ENCODE measurements around the gene PHAF1.

PHAF1 gene

DNA sequence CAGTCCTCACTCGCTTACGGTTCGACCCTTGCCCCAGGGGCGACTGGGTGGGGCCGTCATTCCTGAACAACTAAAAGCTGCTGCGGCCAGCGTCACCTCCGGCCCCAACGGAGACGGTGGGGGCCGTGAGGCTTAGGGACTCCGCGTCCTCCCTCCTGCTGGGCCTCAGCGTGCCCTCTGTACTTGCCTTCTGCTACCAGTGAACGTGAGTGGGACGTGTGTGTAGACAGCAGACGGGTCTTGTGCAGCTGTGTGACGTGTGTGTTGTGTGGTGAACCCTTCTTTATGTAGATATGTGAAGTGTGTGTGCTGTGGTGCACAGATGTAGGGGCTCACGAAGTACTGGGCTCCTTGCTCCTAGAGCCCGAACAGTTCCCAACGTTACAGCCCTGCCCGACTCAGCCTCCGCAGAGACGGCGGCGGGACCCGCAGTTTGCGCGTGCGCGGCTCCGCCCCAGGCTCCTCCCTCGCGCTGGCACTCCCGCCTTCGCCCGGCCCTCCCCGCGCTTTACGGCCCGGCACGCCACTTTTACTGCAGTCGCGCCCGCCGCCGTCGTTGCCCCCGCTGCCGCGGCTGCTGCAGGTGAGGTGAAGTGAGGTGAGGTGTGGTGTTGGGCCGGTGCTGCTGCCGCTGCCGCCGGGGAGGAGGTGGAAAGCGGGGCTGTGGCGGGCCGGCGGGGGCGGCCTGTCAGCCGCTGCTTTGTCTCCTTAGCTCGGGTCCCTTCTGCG lies at the start of gene PHAF1:
Gene PHAF1 (plus strand): TSS at position 535 of the 729 bp plus-strand sequence. CDS start 235 bp downstream, outside the sequence.
- peak; percentile 77 for DNase-seq

DNA sequence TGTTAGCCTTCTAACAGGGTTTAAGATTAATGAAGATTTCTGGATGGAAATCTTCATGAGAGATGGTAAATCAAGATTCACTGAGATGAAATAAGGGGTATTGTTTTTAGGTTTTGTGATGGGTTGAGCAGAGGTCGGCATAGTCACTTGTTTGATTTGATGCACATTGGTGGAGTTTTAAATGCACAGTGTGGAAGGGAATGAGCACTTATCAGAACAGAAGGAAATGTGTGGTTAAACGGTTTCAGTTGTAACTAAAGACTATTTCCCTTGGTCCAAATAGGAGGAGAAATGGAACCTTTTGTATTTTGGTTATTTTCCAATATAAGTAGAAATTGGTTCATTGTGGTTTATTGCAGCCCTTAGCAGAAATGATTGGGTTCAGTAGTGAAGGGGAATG lies 46.7 kb upstream of the PHAF1 start:
- no peak for DNase-seq

DNA sequence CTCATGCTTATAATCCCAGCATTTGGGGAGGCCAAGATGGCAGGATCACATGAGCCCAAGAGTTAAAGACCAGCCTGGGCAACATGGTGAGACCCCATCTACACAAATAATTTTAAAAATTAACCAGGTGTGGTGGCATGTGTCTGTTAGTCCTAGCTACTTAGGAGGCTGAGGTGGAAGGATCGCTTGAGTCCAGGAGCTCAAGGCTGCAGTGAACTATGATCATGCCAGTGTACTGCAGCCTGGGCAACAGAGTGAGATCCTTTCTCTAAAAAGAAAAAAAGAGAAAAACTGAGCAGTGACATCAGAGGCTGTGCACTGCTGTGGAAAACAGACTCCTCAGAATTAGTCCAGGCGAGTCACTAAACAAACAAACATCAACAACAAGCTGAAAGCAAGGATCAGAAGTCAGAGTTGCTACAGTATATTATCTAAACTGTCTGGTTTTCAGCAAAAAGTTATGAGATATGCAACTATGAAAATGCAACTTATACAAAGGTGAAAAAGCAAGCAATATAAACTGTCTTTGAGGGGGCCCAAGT lies 41.5 kb upstream of the PHAF1 start:
- DNase-seq = no peak

DNA sequence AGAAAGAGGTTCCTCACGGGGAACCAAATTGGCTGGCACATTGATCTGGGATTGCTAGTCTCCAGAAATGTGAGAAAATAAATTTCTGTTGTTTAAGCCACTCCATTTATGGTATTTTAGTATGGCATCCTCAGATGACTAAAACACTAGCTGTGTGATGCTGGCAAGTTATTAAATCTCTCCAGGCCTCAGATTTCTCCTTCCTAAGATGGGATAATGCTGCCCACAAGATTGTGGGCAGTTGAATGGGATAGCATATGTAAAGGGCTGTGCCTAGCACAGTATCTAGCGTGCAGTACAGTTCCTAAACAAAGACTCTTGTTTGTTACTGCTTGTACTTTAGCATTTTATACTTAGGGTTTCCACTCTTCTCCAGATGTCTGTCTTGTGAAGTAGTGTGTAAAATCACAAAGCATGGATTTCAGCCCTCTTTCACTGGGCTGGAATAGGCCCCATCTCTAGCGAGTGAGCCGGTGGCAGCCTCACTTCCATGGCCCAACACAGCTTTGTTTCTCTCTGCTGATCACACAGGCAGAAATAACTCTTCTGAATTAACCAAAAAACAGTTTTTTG lies 38.2 kb upstream of the PHAF1 start:
- DNase-seq = no peak

DNA sequence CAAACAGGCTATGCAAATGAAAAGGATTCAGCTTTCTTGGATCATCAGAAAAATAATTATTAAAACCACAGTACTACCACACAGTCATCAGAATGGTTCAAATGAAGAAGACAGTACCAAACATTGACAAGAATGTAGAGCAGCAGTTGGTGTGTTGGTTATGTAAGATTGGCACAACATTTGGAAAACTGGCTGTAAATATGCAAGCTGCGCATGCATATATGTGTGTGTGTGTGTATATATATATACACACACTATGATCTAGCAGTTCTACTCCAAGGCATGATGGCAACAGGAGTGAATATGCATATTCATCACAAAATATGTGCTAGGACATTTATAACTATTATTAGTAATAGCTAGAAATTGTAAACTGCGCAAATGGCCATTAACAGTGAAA lies 34.4 kb upstream of the PHAF1 start:
- DNase-seq = no peak

DNA sequence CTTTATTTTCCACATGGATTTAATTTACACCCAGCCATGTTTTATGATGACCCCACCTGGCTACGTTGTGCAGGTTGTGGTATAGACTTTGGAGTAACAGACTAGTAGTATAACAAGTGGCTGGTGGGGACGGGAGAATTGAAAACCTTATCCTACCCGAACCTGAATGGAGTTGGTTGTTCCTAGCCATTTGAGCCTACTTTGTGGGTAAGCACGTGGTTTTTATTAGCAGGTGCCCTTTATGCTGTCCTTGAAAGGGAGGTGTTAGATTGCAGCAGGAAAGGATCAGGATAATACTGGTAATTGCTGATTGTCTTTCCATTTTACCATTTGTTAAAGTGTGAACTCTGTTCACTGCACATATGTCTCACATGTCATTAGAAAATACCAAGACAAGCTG lies 31.9 kb upstream of the PHAF1 start:
- no peak for DNase-seq

DNA sequence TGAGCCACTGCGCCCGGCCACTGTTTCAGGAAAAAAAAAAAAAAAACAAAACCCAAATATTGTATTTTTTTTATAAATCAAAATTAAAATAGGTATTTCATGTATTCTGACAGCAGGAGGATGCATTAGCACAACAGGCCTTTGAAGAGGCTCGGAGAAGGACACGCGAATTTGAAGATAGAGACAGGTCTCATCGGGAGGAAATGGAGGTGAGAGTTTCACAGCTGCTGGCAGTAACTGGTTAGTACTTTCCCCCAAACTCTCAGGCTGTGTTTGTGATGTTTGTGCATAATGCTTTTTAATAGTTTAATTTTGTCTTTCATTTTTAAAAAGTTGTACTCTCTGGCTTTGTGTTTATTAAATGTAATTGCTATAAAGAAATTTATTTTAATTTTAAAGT lies 27.6 kb upstream of the PHAF1 start:
- no peak for DNase-seq

DNA sequence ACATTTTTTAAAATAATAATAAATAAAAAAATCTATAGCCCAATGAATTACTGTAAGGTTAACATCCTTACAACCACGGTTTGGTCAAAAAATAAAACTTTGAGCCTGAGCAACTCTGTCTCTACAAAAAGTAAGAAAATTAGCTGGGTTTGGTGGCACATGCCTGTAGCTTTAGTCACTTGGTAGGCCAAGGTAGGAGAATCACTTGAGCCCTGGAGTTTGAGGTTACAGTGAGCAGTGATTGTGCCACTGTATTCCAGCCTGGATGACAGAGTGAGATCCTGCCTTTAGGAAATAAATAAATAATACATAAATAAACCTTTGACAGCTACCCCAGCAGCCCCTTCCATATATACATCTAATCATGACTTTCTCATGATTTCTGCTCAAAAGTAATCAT lies 26.9 kb upstream of the PHAF1 start:
- DNase-seq = no peak

DNA sequence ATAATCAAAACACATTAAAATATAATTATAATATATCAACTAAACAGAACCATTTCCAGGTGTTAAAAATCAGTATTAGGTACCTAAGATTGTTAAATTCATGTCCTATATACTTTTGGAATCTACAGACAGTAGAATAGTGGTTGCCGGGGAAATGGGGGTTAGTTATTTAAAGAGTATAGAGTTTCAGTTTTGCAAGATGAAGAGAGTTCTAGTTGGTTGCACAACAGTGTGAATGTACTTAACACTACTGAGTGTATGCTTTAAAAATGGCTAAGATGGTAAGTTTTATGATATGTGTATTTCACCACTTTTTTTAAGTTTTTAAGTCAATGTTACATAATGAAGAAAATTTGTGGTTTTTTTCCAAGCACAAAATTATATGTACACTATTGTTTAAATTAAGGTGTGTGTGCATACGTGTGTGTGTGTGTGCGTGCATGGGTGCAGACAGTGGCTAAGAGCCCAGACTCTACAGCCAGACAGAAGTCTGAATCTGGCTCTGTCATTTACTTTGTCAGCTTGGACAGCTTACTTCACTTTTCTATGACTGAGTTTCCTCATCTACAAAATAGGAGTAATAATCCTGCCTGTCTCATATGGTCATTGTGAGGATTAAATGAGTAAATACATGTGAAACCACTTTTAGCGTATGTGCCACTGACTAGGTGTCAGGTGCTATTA lies 25.3 kb upstream of the PHAF1 start:
- DNase-seq = no peak

DNA sequence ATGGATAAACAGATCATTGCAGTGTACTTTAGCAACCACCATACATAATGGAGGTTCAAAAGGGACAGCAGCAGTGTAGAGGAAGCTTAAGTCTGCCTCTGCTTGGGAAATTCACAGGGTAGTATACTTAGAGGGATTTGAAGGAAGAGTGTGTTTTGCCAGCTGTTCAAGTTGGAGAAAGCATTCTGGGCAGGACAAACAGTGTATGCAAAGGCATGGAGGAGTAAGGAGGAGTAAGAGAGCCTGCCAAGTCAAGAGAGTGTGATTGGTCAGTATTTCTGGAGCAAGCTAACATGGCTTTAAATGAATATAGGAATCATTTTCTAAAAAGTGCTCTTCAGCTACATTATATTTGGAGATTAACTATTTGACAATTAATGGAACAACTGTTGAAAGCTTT lies 22.9 kb upstream of the PHAF1 start:
- DNase-seq = no peak

DNA sequence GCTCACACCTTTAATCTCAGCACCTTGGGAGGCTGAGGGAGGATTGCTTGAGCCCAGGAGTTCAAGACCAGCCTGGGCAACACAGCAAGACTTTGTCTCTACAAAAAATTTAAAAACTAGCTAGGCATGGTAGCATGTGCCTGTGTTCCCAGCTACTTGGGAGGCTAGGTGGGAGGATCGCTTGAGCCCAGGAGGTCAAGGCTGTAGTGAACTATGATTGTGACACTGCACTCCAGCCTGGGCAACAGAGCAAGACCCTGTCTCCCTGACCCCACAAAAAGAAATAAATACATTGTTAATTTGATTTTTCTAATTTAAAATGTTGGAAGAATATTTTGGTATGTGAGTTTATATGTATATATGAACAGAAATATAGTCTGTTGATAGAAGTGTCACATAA lies 22.4 kb upstream of the PHAF1 start:
- DNase-seq = no peak

DNA sequence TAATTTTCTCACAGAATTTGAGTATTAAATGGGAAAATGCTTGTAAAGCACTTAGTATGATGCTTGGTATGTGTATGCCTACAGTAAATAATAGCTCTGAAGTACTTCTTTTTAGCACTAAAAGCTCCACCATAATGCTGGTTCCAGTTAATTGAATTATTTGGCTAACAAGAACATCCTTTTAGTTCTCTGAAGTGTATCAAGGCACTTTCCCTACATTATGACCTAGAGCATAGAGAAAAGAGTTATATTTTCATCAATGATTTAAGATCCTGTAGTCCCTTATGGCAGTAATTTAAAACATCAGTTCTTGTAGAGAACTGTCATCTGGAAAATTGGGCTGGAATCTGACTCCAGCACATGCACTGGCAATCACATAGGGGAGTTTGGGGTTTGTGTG lies 21.9 kb upstream of the PHAF1 start:
- no peak for DNase-seq

DNA sequence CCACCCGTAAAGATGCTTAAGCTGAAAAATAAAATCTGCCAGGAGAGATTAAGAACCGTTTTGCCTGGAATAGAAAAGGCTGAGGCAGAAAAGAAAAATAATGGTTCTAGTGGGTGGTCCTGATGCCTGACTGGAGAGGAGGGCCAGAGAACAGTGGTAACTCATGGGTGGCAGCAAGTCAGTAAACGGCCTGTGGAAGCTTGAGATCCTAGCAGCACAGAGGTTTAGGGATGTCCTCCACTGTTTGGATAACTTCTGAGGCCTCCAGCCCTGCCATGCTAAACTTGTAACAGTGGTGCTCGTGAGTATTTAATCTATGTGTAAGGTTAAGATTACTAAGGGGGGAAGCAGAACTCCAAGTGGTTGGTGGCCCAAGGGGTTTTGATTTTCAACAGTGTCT lies 21.2 kb upstream of the PHAF1 start:
- no peak for DNase-seq

DNA sequence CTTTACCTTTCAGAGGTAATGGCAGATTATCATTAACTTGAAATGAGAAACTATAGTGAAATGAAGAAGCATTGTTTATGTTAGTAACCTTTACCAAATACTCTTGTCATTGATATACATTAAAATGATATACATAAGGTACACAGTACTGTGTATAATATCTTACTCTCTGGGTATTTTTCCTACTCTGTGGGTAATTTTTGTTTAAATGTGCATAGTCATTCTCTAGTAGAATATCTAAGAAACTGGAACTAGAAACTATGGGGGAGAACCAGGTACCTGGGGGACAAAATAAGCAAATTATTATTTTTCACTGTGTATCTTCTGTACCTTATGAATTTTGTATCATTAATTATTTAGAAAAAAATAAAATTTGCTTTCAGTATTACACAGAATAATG lies 20.6 kb upstream of the PHAF1 start:
- DNase-seq = no peak

DNA sequence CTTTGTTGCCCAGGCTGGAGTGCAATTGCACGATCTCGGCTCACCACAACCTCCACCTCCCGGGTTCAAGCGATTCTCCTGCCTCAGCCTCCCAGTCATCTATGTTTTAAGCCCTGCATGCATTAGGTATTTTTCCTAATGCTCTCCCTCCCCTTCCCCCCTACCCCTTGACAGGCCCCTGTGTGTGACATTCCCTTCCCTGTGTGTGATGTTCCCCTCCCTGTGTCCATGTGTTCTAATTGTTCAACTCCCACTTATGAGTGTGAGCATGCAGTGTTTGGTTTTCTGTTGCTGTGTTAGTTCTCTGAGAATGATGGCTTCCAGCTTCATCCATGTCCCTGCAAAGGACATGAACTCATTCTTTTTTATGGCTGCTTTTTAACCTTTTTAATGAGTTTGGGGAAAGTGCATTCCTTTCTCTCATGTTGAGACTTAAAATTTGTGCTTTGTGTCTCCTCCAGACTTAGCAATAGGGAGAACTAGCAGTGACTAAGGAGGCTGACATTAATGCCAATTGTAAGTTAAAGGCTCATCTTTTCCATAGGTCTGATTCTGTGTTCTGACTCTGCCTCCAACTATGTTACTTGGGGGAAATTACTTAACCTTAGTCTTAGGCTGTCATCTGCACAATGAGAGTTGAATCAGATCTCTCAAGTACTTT lies 17.7 kb upstream of the PHAF1 start:
- no peak for DNase-seq

DNA sequence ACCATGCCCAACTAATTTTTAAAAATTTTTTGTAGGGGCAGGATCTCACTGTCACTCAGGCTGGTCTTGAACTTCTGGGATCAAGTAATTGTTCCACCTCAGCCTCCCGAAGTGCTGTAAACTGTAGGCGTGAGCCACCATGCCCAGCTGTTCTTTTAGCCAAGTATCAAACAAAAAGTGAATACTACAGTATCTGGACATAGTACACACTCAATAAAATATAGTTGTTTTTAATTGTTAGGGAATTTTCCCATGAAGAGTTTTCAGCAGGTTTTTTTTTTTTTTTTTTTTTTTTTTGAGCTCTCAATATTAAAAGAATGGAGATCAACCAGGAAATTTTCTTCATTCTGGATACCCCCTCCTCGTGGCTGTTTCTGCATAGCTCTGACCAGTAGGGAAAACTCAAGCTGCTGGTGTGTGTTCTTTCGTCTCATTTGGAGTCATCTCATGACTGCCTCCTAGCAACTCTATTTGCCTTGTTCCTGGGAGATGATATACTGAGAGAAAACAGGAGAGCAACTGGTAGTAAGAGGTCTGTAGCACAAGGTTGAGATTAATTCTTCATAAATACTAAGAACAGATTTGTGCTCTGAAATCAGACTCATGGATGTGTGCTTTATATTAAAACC lies 16.5 kb upstream of the PHAF1 start:
- DNase-seq = no peak

DNA sequence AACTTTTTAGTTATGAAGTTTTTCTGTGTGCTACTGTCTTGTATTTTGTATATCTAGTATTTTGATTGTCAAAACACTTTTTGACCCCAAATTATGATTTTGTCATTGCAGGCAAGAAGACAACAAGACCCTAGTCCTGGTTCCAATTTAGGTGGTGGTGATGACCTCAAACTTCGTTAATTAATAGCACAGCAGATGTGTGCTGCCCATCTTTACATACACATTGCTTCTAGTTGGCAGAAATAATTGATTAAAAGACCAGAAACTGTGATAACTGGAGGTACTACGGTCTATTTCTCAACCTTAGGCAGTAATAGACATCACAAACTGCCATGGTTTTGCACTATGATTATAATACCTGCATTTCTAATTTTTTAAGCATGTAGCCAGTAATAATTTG lies 11.1 kb upstream of the PHAF1 start:
- no peak for DNase-seq

DNA sequence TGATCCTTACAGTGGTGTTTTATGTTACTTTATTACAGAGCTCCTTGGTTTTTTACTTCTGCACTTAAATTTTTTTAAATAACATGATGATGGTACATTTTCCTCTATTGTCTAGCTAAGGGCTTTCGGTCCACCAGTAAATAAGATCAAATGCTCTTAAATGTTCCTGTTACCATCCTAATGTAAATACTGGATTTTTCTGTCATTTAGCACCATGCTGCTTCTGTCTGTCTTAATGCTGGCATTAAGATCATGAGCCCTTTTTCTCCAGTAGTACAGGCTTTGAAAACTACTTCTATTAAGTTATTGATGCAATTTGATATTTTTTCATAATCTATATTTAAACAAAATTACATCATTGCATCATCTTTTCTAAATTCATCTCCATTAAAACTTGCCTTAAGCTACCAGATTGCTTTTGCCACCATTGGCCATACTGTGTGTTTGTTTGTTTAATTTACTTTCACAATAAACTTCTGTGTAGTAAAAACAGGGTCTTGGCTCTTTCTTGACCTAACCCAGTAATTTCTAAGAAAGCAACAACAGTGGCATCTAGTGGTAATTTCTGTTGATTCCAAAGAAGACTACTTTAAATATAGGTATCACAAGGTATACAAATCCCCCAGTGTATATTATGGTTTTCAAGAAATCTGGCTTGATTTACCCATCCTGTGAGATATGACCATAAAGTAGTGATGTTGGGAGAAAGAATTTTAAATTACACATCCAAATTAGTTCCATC lies 9.0 kb upstream of the PHAF1 start:
- DNase-seq = no peak

DNA sequence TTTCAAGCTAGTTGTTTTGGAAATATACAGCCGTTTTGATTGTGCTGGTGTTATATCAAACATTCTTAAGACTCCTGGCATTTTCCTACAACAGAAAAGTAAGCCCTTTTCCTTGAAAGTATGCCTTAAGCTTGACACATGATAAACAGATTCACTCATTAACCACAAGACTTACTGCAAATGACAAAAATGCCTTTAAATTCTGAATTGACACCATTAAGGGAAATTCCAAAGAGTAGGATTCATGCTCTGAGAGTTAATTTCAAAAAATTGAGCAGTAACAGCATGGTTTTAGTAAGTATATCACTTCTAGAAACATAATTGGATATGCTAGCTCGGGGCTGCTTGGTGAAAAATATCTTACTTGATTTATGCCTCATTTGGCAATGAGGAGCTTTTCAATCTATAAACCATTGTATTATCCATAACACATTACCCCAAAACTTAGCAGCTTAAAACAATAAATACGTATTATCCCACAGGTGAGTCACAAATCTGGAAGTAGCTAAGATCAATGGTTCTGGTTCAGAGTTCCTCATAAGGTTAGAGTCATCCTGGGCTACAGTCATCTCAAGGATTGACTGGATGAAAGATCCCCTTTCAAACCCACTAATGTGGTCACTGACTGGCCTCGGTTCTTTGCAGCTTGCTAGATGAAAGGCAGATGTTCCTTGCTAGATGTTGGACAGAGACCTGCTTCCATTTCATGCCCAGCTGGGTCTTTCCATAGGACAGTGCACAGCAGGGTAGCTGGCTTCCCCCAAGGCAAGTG lies 8.2 kb upstream of the PHAF1 start:
- no peak for DNase-seq

DNA sequence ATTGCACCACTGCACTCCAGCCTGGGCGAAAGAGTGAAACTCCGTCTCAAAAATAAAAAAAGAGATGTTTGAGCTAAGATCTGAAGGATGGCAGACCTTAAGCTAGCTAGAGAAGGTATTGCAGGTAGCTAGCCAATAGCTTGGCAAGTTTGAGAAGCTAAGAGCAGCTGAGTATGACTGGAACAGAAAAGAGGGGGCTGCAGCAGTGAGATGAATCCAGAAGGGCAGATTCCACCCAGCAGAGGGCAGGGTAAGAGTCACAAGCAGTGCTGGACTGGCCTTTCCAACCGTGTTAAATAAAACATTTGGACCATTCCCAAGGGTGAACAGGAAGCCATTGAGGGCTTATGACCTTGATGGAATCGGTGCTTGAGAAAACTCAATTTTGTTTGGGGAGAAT lies 5.7 kb upstream of the PHAF1 start:
- peak; percentile 43 for DNase-seq

DNA sequence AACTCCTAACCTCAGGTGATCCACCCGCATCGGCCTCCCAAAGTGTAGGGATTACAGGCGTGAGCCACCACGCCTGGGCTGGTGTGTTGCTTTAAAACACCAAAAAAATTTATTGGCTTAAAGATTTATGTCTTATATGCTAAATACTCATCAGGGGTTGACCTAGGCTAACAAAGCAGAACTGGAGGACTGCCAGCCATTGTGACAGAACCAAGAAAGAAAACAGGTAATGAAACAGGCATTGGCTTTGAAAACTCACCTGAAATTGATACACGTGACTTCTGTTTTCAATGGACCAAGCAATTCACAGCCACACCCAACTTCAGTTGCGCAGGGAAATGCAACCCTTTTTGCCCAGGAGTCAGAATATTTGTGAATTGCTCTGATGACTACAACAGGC lies 4.9 kb upstream of the PHAF1 start:
- DNase-seq = no peak

DNA sequence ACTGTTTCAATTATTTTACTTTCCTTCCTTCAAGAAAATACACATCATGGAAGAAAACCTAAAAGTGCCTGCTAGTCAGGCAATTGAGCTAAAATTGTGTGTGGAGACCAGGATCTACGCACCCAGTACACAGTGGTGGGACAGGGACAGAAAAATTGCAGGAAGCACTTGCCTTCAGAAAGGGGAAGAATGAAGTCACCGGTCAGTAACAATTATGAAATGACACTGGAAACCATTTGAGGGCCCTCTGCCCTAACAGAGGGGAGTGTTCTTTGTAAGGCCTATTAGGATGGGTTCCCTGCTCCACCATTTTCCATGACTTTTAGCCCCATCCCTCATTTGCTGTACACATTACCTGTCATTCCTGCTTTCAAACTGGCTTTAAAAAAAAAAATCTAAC lies 4.5 kb upstream of the PHAF1 start:
- DNase-seq = no peak
